Measurements from ENCODE around the gene MCOLN2. TPM values are rescaled to one million over a fixed set of nuclear protein-coding genes. Genes with fewer than 3 reads are reported as not detected.
A peak's percentile ranks its signal among the peaks of the same experiment; 100 is the strongest.
"Not testable (repeated sequence)": the region's sequence is repeated elsewhere in the genome, so short reads cannot be mapped to it uniquely, and the experiment has no call there.

MCOLN2 gene
- total RNA-seq, 1 donor from 2014 or later, result 10.1 TPM

DNA sequence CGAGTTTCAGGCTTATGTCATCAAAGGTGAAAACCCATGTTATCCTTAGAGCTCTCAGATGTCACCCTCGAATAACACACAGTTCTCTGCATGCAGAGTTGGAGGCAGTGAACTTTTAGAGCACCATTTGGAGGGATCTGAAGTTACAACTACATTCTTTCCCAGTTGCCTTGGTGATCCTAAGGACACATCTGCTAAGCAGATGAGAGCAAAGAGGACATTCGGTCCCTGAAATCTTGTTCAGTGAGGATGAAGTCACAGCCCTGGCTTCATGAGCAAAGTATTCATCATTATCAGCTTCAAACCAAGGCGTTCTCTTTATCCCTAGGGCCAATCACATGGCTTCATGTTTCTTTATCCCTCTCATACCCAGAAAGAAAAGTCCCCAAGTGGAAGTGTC, 23.1 kb upstream of the MCOLN2 start:
- intact Hi-C loops (cut with DNase I), result no loop called here
- Histone ChIP-seq H3K27ac (no peak overlapping the region), H3K36me3 (no peaks in the 10 kb centered on the region), H3K27me3 (no peaks in the 10 kb centered on the region), H3K4me3 (no peak overlapping the region), H3K9me3 (no peaks in the 10 kb centered on the region), H3K4me1 (no peaks in the 10 kb centered on the region)
- TF ChIP-seq, protein P1, sequence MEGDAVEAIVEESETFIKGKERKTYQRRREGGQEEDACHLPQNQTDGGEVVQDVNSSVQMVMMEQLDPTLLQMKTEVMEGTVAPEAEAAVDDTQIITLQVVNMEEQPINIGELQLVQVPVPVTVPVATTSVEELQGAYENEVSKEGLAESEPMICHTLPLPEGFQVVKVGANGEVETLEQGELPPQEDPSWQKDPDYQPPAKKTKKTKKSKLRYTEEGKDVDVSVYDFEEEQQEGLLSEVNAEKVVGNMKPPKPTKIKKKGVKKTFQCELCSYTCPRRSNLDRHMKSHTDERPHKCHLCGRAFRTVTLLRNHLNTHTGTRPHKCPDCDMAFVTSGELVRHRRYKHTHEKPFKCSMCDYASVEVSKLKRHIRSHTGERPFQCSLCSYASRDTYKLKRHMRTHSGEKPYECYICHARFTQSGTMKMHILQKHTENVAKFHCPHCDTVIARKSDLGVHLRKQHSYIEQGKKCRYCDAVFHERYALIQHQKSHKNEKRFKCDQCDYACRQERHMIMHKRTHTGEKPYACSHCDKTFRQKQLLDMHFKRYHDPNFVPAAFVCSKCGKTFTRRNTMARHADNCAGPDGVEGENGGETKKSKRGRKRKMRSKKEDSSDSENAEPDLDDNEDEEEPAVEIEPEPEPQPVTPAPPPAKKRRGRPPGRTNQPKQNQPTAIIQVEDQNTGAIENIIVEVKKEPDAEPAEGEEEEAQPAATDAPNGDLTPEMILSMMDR (IDR thresholded peaks at IDR 0.05), result no peak
- no peak for ATAC-seq
- no peak for DNase-seq

DNA sequence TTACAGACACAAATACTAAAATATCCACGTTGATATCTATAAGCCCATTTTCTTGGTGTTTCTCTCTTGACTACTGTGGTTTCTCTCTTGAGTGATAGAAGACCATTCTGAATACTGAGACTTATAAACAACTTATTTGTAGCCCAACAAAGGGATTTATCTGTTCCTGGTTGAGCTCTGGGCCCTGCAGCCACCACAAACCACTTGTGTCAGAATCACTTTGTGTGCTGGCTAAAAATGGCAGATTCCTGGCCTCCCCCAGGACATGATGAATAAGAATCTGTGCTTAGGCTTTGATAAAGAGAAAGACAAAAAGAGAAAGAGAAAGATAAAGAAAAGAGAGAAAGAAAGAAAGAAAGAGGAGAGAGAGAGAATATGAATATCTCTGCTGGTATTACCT, 18.9 kb upstream of the MCOLN2 start:
- Histone ChIP-seq H3K4me3 (no peak overlapping the region), H3K4me1 (no peaks in the 10 kb centered on the region), H3K27me3 (no peaks in the 10 kb centered on the region), H3K9me3 (no peaks in the 10 kb centered on the region), H3K36me3 (no peaks in the 10 kb centered on the region), H3K27ac (no peak overlapping the region)
- ATAC-seq (no peak), DNase-seq (no peak)
- TF ChIP-seq, protein P1 (IDR thresholded peaks at IDR 0.05), result no peak
- intact Hi-C loops (cut with DNase I), result no loop called here

GRCh38 chr1:85005641-85006040, 8.7 kb upstream of the MCOLN2 start:
- H3K4me3 ChIP-seq; ATAC-seq; H3K9me3 ChIP-seq; H3K36me3 ChIP-seq; H3K4me1 ChIP-seq; DNase-seq; H3K27ac ChIP-seq; intact Hi-C loops (cut with DNase I): not testable (repeated sequence)
- peaks cover 16% of the 10 kb centered on the region for H3K27me3 ChIP-seq

- DNase-seq, result no peak
- H3K27me3 ChIP-seq, result peaks cover 27% of the 10 kb centered on the region
- no peak overlapping the region for H3K4me3 ChIP-seq
These were observed 4.8 kb upstream of the MCOLN2 start for GRCh38 chr1:85001742-85002141.

DNA sequence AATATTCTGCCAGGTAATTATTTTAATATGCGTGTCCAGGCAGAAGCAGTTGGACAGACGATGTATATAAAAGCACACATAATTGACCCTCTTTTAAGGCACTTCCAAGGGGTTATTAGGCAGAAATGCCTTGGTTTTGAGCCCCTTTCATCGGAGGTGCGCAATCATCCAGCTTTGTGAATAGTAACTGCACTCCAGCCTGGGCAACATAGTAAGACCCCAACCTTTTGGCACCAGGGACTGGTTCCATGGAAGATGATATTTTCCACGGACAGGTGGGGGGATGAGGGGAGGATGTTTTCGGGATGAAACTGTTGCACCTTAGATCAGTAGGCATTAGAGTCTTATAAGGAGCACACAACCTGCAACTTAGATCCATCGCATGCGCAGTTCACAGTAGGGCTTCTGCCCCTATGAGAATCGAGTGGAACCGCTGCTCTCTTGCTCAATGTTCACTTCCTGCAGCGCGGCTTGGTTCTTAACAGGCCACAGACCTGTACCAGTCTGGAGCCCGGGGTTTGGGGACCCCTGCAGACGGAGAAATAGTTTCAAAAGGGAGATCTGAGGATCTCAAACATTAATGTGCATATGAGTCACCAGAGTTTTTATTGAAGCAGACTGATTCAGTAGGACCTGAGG, 1.8 kb upstream of the MCOLN2 start:
- no peaks in the 10 kb centered on the region for H3K36me3 ChIP-seq
- DNase-seq (no peak), ATAC-seq (peak; percentile 34)
- peak overlapping the region; percentile 65 for H3K4me3 ChIP-seq
- intact Hi-C loops (cut with DNase I), result no loop called here
- H3K9me3 ChIP-seq, result no peaks in the 10 kb centered on the region
- peaks cover 27% of the 10 kb centered on the region for H3K27me3 ChIP-seq
- H3K4me1 ChIP-seq, result peaks cover 11% of the 10 kb centered on the region
- TF ChIP-seq, protein P1 (IDR thresholded peaks at IDR 0.05), result no peak
- no peak overlapping the region for H3K27ac ChIP-seq

More at GRCh38 chr1:85001742-85002141, 4.8 kb upstream of the MCOLN2 start:
- Histone ChIP-seq H3K9me3 (no peaks in the 10 kb centered on the region), H3K4me1 (peaks cover 8% of the 10 kb centered on the region), H3K36me3 (no peaks in the 10 kb centered on the region), H3K27ac (no peak overlapping the region)
- intact Hi-C loops (cut with DNase I), result no loop called here
- TF ChIP-seq, protein P1 (IDR thresholded peaks at IDR 0.05), result no peak
- no peak for ATAC-seq

DNA sequence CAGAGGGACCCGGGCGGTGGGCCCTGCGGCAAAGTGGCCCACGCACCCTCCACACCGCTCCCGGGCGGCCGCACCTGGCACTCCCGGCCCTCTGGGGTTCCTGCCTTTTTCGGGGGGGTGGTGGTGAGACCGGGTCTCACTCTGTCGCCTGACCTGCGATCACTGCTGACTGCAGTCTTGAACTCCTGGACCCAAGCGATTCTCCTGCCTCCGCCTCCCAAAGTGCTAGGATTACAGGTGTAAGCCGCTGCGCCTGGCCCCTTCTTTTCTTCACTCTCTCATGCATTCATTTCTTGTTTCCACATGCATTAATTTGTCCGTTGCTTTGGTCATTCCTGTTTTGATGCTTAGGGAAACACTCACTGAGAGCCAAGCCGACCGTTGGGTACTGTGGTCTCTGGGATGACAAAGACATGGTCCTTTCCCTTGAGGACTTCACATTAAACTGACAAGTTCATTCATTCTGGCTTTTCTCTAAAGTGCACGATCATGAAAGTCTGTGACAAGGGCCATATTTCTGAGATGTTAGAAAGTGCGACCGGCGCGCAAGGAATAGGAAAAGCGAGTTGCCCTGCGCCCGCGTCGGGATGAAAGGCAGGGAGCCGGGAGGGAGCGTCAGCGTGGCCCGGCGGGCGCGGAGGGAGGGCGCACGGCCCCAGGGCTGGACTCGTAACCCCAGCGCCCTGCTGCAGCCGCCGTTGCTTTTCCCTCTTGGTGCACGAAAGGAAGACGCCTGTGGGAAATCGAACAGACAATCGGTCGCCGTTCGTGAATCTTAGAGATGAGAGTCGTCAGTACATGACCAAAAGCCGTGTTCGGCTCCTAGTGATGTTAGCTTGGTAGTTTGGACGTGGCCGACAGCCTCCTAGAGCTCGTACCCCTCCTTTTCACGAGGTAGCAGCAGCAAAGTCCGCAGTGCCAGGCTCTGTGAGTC, 1.0 kb upstream of the MCOLN2 start:
- Histone ChIP-seq H3K4me1 (peaks cover 11% of the 10 kb centered on the region), H3K9me3 (no peaks in the 10 kb centered on the region), H3K36me3 (no peaks in the 10 kb centered on the region), H3K27me3 (peaks cover 23% of the 10 kb centered on the region), H3K4me3 (peak overlapping the region; percentile 65), H3K27ac (no peak overlapping the region)
- intact Hi-C loops (cut with DNase I), result no loop called here
- ATAC-seq (peak; percentile 35), DNase-seq (no peak)
- TF ChIP-seq, protein P1 (IDR thresholded peaks at IDR 0.05), result no peak

Data from upper lobe of right lung (tissue), 1 donor.